DND-41 (cell line): ENCODE data around the gene FJX1.

Experiments used
- EZH2 ChIP-seq: IDR thresholded peaks from 3 replicates; pipeline ENCODE4 v1.6.1; 2012; ENCODE audit warnings: borderline replicate concordance, low read depth, mild to moderate bottlenecking, moderate library complexity, low read length, inconsistent platforms; ENCODE audit not compliant: severe bottlenecking
- TF ChIP-seq, protein P1 (sequence below): IDR thresholded peaks from 2 replicates; pipeline ENCODE4 v1.5.1; 2012; ENCODE audit warnings: borderline replicate concordance, low read length, moderate library complexity, mild to moderate bottlenecking; ENCODE audit not compliant: poor library complexity, severe bottlenecking; ENCODE audit errors: extremely low read depth

DNA sequence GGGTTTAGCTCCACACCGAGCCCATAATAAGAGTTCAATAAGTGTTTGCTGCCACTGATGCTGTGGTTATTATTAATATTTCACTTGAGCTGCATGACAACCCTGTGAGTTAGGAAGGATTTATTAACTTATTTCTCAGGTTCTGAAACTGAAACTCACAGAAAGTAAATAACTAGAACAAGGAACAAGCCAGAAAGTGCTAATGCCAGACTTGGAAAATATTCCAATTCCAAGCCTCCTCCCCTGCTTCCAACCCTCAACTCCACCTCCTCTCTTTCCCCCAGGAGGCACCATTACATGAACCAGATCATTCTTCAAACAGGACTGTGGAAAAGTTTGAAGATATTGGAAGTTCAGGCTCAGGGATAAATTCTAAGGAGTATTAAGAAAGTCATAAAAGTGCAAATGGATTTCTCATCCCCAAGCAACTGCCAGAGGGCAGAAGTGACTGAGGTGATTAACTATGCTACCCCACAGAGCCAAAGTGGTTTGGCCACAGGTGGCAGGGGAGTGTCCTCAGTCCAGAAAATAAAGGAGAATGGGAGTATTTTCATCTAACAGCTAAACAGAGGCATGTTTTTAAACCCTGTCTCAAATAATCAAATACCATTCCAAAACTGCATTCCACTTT, 3.2 kb upstream of the FJX1 start:
- TF ChIP-seq, protein P1, sequence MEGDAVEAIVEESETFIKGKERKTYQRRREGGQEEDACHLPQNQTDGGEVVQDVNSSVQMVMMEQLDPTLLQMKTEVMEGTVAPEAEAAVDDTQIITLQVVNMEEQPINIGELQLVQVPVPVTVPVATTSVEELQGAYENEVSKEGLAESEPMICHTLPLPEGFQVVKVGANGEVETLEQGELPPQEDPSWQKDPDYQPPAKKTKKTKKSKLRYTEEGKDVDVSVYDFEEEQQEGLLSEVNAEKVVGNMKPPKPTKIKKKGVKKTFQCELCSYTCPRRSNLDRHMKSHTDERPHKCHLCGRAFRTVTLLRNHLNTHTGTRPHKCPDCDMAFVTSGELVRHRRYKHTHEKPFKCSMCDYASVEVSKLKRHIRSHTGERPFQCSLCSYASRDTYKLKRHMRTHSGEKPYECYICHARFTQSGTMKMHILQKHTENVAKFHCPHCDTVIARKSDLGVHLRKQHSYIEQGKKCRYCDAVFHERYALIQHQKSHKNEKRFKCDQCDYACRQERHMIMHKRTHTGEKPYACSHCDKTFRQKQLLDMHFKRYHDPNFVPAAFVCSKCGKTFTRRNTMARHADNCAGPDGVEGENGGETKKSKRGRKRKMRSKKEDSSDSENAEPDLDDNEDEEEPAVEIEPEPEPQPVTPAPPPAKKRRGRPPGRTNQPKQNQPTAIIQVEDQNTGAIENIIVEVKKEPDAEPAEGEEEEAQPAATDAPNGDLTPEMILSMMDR = no peak
- TF ChIP-seq EZH2 = no peak
